Measurements from ENCODE around the gene ZNF581.

The ZNF581 gene

DNA sequence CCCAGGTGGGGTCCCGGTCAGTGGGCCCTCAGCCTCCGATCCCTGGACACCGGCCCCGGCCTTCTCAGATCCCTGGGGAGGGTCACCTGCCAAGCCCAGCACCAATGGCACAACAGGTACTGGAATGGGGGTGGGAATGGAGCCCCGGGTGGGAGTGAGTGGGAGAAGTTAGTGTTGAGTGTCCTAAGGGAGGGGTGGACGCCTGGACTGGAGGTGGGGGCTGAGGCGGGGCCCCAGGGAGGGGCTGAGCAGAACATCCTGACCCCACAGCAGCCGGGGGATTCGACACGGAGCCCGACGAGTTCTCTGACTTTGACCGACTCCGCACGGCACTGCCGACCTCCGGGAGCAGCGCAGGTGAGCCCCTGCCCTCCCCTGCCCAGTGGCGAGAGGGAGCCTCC is 49.2 kb downstream of the ZNF581 start (continued):
- TF ChIP-seq ZNF248 (tag by site-specific recombination; IDR thresholded peaks at IDR 0.05), result no peak
- TF ChIP-seq, protein P1, sequence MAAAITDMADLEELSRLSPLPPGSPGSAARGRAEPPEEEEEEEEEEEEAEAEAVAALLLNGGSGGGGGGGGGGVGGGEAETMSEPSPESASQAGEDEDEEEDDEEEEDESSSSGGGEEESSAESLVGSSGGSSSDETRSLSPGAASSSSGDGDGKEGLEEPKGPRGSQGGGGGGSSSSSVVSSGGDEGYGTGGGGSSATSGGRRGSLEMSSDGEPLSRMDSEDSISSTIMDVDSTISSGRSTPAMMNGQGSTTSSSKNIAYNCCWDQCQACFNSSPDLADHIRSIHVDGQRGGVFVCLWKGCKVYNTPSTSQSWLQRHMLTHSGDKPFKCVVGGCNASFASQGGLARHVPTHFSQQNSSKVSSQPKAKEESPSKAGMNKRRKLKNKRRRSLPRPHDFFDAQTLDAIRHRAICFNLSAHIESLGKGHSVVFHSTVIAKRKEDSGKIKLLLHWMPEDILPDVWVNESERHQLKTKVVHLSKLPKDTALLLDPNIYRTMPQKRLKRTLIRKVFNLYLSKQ (tag by site-specific recombination; IDR thresholded peaks at IDR 0.05; ENCODE audit: borderline replicate concordance), result no peak
- no peak for TF ChIP-seq ZSCAN16 (tag by site-specific recombination; IDR thresholded peaks at IDR 0.05)
- no peak for TF ChIP-seq ZNF792 (tag by site-specific recombination; IDR thresholded peaks at IDR 0.05)
- no peak for TF ChIP-seq ZNF658 (tag by site-specific recombination; IDR thresholded peaks at IDR 0.05)
- no peak for TF ChIP-seq MYNN (tag by site-specific recombination; IDR thresholded peaks at IDR 0.05; ENCODE audit: borderline replicate concordance)
- no peak for TF ChIP-seq ZNF239 (tag by site-specific recombination; IDR thresholded peaks at IDR 0.05)
- no peak for TF ChIP-seq GLI4 (tag by site-specific recombination; IDR thresholded peaks at IDR 0.05)
- no peak for TF ChIP-seq ZSCAN23 (tag by site-specific recombination; IDR thresholded peaks at IDR 0.05)
- no peak for TF ChIP-seq HOXA7 (CRISPR knock-in tag; IDR thresholded peaks at IDR 0.05; ENCODE audit: borderline replicate concordance)
- TF ChIP-seq, protein P2, sequence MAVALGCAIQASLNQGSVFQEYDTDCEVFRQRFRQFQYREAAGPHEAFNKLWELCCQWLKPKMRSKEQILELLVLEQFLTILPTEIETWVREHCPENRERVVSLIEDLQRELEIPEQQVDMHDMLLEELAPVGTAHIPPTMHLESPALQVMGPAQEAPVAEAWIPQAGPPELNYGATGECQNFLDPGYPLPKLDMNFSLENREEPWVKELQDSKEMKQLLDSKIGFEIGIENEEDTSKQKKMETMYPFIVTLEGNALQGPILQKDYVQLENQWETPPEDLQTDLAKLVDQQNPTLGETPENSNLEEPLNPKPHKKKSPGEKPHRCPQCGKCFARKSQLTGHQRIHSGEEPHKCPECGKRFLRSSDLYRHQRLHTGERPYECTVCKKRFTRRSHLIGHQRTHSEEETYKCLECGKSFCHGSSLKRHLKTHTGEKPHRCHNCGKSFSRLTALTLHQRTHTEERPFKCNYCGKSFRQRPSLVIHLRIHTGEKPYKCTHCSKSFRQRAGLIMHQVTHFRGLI (tag by site-specific recombination; IDR thresholded peaks at IDR 0.05), result no peak
- no peak for TF ChIP-seq ZNF837 (tag by site-specific recombination; IDR thresholded peaks at IDR 0.05)
- TF ChIP-seq, protein P3, sequence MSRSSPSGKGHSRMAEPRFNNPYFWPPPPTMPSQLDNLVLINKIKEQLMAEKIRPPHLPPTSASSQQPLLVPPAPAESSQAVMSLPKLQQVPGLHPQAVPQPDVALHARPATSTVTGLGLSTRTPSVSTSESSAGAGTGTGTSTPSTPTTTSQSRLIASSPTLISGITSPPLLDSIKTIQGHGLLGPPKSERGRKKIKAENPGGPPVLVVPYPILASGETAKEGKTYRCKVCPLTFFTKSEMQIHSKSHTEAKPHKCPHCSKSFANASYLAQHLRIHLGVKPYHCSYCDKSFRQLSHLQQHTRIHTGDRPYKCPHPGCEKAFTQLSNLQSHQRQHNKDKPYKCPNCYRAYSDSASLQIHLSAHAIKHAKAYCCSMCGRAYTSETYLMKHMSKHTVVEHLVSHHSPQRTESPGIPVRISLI (tag by site-specific recombination; IDR thresholded peaks at IDR 0.05), result no peak

DNA sequence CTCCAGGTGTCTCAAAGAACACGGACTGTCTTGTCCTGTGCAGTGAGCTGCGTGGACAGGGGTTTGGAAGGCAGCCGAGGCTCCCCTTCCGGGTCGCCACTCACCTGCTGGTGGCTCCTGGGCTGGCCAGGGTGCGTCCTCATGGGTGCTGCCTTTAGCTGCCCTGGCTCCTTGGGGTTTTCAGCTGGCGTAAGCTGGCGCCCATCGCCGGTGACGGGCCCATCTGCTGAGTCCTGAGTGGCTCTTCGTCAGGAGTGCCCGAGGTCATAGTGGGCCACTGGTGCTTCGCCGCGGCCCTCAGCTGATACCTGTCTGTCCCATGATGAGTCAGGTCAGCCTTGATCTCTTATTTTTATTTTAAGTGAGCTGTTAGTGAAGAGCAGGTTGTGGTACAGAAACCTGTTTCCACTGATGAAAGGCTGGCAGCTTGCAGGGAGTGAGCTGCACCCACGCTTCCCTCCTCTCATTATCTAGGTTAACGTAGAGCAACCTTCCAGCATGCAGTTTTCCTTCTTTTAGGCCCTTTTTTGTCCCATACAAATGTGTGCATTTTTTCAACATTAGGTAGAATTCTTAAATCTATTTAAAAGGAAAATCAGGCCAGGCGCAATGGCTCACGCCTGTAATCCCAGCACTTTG is 50.0 kb downstream of the ZNF581 start:
- CTCF ChIA-PET, result interaction anchor here (1.0 to 1.1 kb wide), 2 partner anchors 51 to 62 kb away, joined by 3 to 4 read pairs; no protein-coding TSS in a partner anchor
- Histone ChIP-seq H3K27ac (ENCODE audit: extremely low read depth, low read depth, low read length) (no peak overlapping the region), H3K9me3 (ENCODE audit: control insufficient read depth, insufficient read depth, low read depth, low read length) (no peaks in the 10 kb centered on the region), H3K4me3 (ENCODE audit: low read depth, low read length) (no peak overlapping the region), H3K4me1 (ENCODE audit: control insufficient read depth, insufficient read depth, low read length) (no peaks in the 10 kb centered on the region), H3K36me3 (ENCODE audit: control insufficient read depth in 2 of 2, insufficient read depth in 1 of 2, low read length in 2 of 2) (peaks cover 6 to 93% of the 10 kb centered on the region in 2 experiments)
- TF ChIP-seq, protein P4, sequence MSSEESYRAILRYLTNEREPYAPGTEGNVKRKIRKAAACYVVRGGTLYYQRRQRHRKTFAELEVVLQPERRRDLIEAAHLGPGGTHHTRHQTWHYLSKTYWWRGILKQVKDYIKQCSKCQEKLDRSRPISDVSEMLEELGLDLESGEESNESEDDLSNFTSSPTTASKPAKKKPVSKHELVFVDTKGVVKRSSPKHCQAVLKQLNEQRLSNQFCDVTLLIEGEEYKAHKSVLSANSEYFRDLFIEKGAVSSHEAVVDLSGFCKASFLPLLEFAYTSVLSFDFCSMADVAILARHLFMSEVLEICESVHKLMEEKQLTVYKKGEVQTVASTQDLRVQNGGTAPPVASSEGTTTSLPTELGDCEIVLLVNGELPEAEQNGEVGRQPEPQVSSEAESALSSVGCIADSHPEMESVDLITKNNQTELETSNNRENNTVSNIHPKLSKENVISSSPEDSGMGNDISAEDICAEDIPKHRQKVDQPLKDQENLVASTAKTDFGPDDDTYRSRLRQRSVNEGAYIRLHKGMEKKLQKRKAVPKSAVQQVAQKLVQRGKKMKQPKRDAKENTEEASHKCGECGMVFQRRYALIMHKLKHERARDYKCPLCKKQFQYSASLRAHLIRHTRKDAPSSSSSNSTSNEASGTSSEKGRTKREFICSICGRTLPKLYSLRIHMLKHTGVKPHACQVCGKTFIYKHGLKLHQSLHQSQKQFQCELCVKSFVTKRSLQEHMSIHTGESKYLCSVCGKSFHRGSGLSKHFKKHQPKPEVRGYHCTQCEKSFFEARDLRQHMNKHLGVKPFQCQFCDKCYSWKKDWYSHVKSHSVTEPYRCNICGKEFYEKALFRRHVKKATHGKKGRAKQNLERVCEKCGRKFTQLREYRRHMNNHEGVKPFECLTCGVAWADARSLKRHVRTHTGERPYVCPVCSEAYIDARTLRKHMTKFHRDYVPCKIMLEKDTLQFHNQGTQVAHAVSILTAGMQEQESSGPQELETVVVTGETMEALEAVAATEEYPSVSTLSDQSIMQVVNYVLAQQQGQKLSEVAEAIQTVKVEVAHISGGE (tag by site-specific recombination; conservative IDR thresholded peaks at IDR 0.05; ENCODE audit: low read depth), result no peak
- TF ChIP-seq, protein P5, sequence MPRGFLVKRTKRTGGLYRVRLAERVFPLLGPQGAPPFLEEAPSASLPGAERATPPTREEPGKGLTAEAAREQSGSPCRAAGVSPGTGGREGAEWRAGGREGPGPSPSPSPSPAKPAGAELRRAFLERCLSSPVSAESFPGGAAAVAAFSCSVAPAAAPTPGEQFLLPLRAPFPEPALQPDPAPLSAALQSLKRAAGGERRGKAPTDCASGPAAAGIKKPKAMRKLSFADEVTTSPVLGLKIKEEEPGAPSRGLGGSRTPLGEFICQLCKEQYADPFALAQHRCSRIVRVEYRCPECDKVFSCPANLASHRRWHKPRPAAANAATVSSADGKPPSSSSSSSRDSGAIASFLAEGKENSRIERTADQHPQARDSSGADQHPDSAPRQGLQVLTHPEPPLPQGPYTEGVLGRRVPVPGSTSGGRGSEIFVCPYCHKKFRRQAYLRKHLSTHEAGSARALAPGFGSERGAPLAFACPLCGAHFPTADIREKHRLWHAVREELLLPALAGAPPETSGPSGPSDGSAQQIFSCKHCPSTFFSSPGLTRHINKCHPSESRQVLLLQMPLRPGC (tag by site-specific recombination; IDR thresholded peaks at IDR 0.05), result no peak
- TF ChIP-seq EGR2 (tag by site-specific recombination; IDR thresholded peaks at IDR 0.05; ENCODE audit: low read depth), result no peak
- TF ChIP-seq ZNF585B (tag by site-specific recombination; IDR thresholded peaks at IDR 0.05), result no peak
- no peak for TF ChIP-seq ZNF677 (tag by site-specific recombination; IDR thresholded peaks at IDR 0.05)
- TF ChIP-seq, protein P6, sequence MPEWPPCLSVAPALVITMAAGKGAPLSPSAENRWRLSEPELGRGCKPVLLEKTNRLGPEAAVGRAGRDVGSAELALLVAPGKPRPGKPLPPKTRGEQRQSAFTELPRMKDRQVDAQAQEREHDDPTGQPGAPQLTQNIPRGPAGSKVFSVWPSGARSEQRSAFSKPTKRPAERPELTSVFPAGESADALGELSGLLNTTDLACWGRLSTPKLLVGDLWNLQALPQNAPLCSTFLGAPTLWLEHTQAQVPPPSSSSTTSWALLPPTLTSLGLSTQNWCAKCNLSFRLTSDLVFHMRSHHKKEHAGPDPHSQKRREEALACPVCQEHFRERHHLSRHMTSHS (tag by site-specific recombination; IDR thresholded peaks at IDR 0.05), result no peak
- no peak for TF ChIP-seq ZNF155 (tag by site-specific recombination; IDR thresholded peaks at IDR 0.05)
- TF ChIP-seq BCL11A (tag by site-specific recombination; IDR thresholded peaks at IDR 0.05; ENCODE audit: low read depth), result no peak
- TF ChIP-seq, protein P7, sequence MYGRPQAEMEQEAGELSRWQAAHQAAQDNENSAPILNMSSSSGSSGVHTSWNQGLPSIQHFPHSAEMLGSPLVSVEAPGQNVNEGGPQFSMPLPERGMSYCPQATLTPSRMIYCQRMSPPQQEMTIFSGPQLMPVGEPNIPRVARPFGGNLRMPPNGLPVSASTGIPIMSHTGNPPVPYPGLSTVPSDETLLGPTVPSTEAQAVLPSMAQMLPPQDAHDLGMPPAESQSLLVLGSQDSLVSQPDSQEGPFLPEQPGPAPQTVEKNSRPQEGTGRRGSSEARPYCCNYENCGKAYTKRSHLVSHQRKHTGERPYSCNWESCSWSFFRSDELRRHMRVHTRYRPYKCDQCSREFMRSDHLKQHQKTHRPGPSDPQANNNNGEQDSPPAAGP (tag by site-specific recombination; IDR thresholded peaks at IDR 0.05), result no peak
- POLR2A ChIA-PET, result interaction anchor here (0.6 to 0.7 kb wide), 2 partner anchors 217 to 1143 kb away, joined by 6 to 9 read pairs; no protein-coding TSS in a partner anchor
